ENCODE data around the gene FRMD3. TPM values are rescaled to one million over a fixed set of nuclear protein-coding genes. Genes with fewer than 3 reads are reported as not detected.
"Not testable (repeated sequence)": the region's sequence is repeated elsewhere in the genome, so short reads cannot be mapped to it uniquely, and the experiment has no call there.

FRMD3 gene
- total RNA-seq, 1 donor from 2014 or later: 2.9 TPM

DNA sequence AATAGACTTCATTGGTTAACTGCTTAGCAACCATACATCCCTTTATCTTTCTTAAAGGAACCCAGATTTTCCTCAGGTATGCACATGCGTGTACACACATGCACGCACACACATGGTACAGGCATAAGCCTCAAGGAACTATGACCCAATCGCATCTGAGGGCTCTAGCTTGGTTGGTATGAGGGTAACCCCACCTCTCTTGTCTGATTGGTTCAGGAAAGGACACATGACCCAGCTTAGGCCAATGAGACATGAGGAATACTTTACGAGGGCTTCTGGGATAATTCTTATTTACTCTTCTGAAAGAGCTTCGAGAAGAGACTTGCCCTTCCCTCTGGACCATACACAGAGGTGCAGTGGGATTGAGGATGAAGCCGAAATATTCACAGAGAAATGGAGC is 141.9 kb downstream of the FRMD3 start:
- DNase-seq (ENCODE audit: low read depth): no peak

DNA sequence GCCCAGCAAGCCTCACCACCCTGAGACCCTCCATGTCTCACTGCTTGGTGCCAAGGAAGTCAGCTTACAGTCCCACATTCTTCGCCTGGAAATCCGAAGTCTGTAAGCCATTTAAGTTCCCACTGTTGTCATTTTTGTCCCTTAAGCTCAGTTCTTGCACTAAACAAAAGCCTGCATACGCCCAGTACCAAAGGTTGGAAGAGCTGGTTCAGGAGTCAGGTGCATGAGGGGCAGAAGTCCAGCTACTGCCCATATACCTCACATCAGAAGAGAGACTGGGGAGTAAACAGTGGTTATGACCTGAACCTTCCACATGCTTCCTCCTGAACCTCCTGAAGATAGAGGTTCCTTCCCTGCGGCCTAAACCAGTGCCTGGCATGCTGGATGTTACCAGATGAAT is 146.0 kb downstream of the FRMD3 start:
- DNase-seq (ENCODE audit: low read depth): no peak

DNA sequence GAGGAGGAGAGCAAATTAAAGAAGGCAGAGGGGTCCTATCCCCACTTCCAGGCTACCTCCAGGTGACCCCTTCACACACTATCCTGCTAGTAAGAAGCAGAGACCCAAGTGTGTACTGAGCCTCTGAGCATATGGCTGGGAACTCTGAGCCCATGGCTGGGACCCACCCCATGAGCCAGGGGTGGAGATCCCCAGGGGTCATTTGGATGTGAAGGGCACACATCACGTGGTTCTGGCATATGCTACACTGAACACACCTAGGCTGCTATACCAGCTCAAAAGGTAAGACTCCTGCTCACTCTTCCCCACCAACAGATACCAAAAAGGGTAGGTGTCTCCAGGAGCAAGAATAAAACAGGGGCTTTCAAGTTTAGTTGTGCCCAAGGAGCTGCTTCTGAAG is 149.9 kb downstream of the FRMD3 start:
- DNase-seq (ENCODE audit: low read depth): no peak

DNA sequence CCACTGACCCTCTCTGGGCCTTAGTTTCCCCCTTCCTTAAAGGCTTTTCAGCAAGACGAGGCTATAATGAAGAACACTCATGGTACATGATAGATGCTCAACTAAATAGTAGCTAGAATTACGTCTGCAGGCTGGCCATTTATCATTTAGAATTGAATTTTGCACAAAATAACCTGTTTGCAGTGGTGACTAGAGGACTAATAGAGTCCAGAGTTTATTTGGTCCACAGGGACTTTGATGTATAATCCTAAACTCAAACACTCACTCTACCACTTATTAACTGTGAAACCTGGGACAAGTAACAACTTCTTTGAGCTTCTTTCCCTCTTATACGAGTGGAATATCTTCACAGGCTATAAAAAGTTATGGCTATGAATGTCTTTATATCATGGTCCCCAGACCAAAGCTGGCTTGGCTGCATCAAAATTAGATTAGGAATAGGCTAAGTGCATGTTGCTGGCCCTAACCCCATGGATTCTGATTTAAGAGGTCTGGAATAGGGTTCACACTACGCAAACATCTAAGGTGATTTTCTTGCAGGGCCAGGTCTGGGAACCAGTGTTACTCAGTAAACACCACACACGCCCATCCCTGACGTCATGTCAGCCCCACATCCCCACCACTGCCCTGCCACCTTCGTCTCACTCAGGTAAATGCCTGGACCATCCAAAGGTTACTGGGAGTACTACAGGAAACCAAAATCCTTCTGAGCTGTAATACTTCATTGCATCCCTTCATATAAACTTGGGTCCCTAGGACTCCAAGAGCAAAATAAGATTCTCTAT is 150.6 kb downstream of the FRMD3 start:
- no peak for DNase-seq (ENCODE audit: low read depth)

DNA sequence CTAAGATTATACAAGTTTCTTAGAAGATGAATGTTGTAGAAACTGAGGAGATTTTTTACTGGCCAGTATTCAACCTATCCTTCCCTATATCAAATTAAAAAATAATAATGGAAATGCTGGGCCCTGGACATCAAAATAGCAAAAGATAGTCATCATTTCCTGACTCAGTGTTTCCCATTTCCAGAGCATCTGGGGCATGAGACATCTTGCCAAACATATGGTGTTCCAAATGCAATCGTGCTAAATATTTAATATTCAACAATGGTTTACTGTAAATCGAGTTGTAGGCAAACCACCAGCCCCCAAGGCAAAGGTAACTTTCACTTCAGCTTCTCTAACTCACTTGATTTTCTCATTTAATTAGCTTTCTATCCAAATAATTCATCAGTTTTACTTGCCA is 152.9 kb downstream of the FRMD3 start:
- DNase-seq (ENCODE audit: low read depth): peak; percentile 21

DNA sequence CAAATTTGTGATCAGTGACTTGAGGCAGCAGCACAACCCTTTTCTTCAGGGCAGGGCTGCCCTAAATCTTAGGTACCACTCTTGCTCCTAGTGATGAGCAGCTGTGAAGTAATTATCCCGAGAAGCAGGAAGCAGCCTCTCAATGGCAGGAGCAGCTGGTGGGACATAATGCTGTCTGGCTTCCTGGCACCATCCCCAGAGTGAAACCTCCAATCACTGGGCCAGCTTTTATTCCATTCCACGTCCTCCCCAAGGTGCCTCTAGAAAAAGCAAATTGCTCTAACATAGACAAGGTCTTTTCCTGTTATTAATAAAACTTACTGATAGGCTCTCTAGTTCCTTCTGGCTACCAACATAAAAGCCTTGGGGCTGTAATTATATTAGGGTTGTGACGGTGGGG is 154.0 kb downstream of the FRMD3 start:
- DNase-seq (ENCODE audit: low read depth): peak; percentile 77

DNA sequence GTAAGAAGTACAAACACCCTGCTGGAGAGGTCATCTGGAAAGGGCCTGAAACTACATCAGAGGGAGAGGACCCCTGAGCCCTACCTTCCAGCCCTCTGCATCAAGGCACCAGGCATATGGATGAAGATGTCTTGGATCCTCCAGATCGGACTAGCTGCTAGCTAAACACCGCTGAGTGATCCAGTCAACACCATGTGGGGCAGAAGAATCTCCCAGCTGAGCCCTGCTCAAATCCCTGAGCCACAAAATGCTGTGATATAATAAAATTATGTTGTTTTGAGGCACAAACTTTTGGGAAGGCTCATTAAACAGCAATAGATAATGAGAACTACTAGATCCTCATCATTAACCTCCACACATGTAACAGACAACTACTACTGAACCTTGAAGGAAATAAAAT is 155.2 kb downstream of the FRMD3 start:
- no peak for DNase-seq (ENCODE audit: low read depth)

DNA sequence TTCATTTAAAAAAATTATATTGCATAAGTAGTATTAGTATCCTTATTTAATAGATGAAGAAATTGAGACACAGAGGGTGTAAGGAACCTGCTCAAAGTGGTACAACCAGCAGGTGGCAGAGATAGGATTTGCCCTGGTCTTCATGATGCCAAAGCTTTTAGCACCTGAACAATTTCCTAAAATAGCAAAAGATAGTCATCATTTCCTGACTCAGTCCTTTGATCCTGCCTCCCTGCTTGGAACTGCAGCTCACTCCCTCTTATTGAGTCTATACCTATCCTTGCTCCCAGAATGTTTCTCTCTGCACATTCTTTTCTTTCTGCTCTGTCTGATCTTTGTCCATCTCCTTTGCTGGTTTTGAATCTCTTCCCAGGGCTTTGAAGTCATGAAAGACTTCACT is 155.8 kb downstream of the FRMD3 start:
- no peak for DNase-seq (ENCODE audit: low read depth)

DNA sequence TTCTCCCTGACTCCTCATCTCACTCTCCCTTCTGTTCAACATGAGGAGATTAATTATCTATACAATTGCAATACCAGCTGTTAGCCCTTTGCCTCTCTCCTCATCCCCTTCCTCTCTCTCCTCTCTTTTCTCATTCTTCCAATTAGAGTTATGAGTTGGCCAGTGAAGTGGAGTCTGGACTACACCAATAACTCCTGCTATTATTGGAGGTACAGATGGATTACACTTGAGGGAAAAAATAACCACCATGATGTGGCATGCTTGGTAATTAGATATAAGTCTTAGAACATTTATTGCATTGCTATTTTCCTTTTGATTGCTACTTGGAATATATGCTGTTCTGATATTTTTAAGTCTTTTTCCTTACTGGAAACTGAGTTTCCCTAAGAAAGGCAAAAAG is 159.2 kb downstream of the FRMD3 start:
- peak; percentile 33 for DNase-seq (ENCODE audit: low read depth)

DNA sequence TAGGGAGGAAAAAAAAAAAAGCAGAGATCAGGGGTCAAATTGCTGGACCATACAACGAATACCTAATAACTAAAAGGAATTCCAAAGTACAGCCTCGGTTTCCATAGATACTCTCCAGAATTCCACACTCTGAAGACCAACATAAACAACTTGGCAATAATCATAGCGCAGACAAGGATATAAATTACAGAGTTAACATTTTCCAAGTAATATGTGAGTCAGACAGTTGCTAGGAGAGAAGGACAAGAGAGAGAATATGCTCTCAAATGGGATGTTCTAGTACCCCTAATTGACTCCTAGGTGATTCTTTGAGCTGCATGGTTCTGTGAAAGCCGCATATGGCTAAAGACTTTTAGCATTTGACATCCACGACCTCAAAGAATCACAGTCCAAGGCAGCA is 165.2 kb downstream of the FRMD3 start:
- DNase-seq (ENCODE audit: low read depth): no peak

DNA sequence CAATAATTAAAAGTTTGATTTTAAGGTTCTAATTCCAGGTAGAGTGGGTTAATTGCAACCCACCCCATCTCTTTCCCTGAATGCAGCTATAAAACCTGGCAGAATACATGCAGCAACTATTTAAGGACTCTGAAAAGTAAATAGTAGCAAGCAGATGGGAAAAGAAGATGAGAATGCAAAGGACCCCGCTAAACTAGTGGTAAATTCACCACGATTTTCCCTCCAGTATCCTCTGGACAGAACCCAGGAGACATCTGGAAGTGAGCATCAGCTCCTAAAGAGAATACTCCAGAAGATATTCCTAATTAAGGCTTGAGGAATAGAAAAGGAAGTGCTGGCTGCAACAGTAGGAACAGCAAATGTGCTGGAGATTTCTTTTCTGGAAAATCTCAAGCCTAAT is 170.9 kb downstream of the FRMD3 start:
- no peak for DNase-seq (ENCODE audit: low read depth)

DNA sequence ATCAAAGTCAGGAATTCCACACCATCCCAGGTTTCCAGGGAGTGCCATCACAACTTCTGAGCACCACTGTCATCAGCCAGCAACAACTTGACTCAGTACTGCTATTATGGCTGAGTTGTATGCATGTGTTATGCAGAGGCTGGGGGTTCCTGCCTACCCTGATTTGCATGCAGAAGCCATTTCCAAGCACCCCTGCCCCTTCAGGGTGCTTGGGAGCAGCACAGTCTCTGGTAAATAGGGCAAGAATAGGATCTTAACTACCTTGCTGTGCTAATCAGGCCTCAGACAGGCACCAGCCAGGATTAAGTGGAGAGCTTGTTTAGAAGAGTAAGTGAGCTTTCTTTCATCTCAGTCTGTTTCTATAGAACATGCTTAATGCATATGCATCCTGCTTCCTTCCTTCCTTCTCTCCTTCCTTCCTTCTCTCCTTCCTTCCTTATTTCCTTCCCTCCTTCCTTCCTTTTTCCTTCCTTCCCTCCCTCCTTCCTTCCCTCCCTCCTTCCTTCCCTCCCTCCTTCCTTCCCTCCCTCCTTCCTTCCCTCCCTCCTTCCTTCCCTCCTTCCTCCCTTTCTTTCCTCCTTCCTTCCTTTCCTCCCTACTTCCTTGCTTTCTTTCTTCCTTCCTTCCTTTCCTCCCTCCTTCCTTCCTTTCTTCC is 175.7 kb downstream of the FRMD3 start:
- DNase-seq (ENCODE audit: low read depth): no peak

DNA sequence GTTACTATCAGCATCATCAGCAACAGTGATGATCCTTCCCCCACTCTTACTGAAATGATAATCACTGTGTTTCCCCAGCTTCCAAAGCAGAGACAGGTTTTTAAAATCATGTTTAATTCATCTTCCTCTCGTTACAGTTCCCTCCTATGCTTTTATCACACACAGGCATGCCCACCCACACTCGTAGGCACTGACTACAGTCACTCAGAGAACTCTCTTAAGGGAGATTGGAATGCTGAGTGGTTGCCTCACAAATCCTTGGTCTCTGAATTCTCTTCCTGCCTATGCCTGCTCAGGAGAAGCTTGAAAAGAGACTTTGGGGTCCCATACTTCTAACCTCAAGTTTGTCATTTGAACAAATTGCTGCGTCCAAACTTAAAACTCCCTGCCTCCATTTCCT is 179.2 kb downstream of the FRMD3 start:
- no peak for DNase-seq (ENCODE audit: low read depth)

DNA sequence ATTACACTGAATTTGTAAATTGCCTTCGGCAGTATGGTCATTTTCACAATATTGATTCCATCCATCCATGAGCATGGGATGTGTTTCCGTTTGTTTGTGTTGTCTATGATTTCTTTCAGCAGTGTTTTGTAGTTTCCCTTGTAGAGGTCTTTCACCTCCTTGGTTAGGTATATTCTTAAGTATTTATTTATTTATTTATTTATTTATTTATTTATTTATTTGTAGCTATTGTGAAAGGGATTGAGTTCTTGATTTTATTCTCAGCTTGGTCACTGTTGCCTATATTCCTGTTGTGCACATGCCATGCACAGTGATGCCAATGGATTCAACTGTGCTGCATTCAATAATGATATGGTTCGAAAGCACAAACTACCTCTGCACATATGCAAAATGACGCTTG is 179.7 kb downstream of the FRMD3 start:
- not testable (repeated sequence) for DNase-seq (ENCODE audit: low read depth)

DNA sequence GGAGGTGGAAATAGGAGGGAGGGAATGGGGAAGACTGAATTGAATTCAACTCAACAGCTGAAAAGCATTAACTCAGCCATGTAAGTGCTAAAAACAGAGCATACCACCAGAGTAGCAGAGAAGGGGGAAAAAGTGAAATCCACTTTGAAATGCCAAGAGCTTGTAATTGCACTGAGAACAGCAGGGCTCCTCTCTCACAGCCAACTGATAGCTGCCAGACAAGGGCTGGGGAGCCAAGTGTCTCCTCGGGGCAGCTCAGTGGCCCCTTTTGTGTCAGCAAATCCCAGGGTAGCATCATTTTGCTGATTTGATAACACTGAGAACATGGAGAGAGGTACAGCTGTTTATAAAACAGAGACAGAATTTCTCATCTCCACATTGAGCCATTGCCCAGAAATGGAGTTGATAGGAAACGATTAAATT is 182.5 kb downstream of the FRMD3 start:
- no peak for DNase-seq (ENCODE audit: low read depth)

DNA sequence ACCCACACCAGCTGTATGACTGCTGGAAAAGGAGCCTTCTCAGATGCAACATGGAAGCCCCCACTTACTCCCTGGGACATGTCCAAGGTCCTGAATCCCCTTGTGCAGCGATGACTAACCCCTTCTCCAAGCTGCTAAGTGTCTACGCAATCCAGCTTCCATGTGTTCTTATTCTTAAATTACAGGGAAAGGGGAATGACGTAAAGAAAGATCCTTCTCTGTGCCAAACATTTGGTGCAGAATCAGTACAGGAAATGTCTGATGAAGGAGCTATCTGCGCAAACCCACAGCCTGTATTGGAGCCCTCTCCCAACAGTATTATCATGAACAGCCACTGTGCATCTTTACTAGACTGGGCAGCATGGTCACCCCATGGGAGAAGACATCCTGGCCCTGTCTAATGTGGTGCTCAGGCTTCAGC is 183.2 kb downstream of the FRMD3 start:
- peak; percentile 72 for DNase-seq (ENCODE audit: low read depth)

DNA sequence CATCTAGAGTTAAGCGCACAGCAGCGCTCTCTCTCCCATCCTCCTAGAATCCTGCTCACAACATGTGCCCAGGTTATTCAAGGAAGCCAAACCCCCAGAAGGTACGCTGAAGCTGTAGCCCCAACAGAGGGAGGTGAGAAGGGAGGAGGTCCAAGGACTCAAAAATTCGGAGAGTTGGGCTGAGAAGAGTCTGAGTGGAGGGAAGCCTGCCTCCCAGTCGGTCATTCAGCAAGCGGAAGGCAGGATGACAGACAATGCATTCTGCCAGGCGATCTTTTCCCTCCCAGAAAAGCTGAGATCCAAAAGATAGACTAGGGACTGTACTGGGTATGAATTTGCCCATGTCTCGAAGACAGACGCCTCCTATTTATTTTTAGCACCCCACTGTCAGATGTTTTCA is 189.2 kb downstream of the FRMD3 start:
- no peak for DNase-seq (ENCODE audit: low read depth)

DNA sequence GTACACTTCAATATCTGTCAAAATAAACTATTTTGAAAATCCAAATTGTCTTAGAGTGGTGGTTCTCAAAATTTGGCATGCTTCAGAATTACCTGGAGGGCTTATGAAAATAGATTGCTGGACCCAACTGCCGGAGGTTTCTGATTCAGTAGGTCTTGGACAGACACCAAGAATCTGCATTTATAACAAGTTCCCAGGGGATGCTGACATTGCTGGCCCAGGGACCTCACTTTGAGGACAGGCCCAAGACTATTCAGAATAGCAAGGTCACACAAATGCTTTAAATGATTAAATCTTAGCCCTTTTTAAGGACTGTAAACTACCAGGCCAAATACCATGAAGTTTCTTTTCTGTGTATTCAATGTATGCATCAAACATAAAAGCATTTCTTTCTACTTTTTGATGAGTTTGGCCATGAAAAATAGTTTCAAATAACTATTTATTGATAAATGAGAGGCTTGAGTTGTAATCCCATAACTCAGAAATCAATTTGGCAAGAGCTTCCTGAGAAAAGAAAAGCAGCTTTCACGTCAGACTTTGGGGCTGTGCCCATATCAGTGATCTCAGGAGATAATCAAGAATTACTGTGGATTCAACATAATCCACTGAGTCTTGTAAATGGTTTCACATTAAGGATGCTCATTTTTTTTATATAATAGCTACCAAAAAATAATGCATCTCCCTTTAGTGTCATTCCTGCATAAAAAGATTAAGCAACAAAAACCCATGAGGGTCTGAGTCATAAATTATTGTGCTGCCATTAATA is 191.4 kb downstream of the FRMD3 start:
- DNase-seq (ENCODE audit: low read depth): no peak

DNA sequence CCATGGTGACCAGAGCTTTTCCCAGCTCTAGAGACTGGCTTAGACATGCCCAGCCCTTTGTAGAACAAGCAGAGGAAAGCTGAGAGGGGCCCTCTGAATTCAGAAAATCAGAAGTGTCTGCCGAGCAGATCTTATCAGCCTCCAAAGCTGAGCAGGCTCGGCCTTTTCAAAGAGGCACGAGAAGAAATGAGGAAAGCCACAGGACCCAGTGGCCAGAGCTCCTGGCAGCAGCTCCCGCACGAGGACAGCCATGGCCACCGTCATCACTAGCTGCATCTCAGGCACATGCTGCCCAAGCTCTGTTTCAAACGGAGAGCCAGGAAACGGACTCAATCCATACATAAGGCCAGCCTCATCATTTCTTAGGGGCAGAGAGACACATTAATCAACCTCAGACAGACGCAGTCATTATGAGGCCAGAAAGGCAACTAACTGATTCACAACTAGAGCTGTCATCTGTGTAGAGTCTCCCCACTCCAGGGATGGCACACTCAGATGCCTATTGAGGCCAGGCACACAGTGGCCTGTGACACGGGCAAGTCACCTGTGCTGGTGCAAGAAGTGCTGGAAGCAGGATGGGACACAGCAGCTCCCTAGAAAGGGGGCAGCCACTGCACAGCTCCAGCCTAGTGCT is 194.7 kb downstream of the FRMD3 start:
- no peak for DNase-seq (ENCODE audit: low read depth)

DNA sequence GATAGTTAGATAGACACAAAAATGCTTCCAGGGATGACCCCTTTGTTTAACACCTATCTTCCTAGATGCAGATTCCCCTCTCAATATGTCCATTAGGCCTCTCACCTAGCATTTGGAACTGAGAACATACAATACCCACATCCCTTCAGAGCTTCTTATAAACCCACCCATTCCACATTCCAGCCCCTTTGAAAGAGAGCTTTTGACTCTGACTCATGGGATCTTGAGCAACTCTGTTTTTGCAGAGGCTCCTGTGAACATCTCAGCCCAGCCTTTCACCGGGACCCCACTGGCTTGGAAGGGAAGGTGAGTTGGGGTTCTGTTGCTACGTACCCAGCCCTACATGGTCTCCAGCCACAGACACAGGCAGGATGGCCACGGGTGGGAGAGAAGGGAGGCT is 195.5 kb downstream of the FRMD3 start:
- no peak for DNase-seq (ENCODE audit: low read depth)

DNA sequence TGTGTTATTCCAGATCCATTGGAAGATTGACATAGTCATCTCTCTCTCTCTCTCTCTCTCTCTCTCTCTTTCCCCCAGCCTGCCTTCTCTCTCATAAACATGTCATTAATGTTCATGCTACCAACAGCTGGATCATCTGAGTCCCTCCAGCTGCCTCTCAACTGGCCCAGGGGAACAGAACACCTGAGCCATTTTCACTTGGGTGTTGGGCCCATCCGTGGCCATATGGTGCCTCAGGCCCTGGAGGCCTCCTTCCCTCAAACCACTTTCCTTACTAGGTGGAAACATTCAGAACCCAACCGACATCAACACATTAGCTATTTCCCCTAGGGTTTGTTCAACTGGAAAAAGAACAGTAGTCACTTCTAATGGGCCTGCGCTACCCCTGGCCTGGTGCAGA is 196.2 kb downstream of the FRMD3 start:
- no peak for DNase-seq (ENCODE audit: low read depth)

DNA sequence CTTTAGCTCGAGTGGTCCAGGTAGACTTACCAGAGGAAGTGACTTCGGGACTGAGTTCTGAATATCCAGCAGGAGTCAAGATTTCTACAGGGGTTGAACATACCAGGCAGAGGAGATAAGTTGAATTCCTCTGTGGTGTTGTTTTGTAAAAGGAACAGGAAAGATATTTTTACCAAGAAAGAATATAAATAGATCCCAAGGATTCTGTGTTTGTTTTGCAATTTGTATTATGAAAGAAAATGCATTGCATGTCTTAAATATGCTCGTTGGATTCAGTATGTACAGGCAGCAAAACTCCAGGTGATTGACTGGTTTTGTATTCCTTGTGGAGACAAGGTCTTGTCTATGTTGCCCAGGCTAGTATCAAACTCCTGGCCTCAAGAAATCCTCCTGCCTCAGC is 197.8 kb downstream of the FRMD3 start:
- no peak for DNase-seq (ENCODE audit: low read depth)
